ENCODE data around the gene PCDHGA8. TPM values are rescaled to one million over a fixed set of nuclear protein-coding genes. Genes with fewer than 3 reads are reported as not detected.

The PCDHGA8 gene
- polyA plus RNA-seq, 1 of the 3 experiments (the other 2 are of a cell fraction): 0.12 TPM

- no peak for TF ChIP-seq MAX (IDR thresholded peaks at IDR 0.05; ENCODE audit: low read depth)
- no peak for TF ChIP-seq GATA2 (CRISPR knock-in tag; IDR thresholded peaks at IDR 0.05)
Measured at GRCh38 chr5:141356133-141356532, 36.3 kb upstream of the PCDHGA8 start (continued).

- Histone ChIP-seq H3K9me3 (no peaks in the 10 kb centered on the region; the same call in 1 of the 2 replicates), H3K4me1 (ENCODE audit: control insufficient read depth in 1 of 2, insufficient read depth in 2 of 2, low read depth in 1 of 2, low read length in 1 of 2) (no peaks in the 10 kb centered on the region), H3K27ac (ENCODE audit: low read depth in 2 of 2, low read length in 1 of 2) (no peak overlapping the region), H3K4me2 (no peak overlapping the region), H2AFZ (ENCODE audit: low read depth) (no peak overlapping the region), H3K27me3 (ENCODE audit: insufficient read depth) (no peaks in the 10 kb centered on the region), H3K36me3 (replicated peaks in 1 of 2; ENCODE audit: control insufficient read depth in 1 of 2, insufficient read depth in 2 of 2, low read length in 1 of 2) (no peaks in the 10 kb centered on the region), H3K79me2 (ENCODE audit: insufficient read depth) (no peaks in the 10 kb centered on the region), H3K9me2 (no peaks in the 10 kb centered on the region), H4K20me1 (ENCODE audit: insufficient read depth) (no peaks in the 10 kb centered on the region), H3K4me3 (ENCODE audit: low read depth in 2 of 2, low read length in 1 of 2) (no peak overlapping the region), H3K9ac (no peak overlapping the region), H3F3A (replicated peaks; ENCODE audit: insufficient read depth) (no peaks in the 10 kb centered on the region)
- ChIA-PET POLR2A (no interaction called here), CTCF (no interaction called here)
- 61% methylated on average over 16 of the region's 19 CpGs for WGBS (ENCODE audit: low lambda C conversion rate)
- DNase-seq: no peak
- no peak for TF ChIP-seq NRF1 (IDR thresholded peaks at IDR 0.05; ENCODE audit: low read depth, low read length)
- no peak for TF ChIP-seq FOSL2 (IDR thresholded peaks at IDR 0.05; ENCODE audit: borderline replicate concordance, low read depth)
- TF ChIP-seq REST (IDR thresholded peaks at IDR 0.05; ENCODE audit: low read depth, low read length): peak; percentile 43; the same call in 1 of the 2 replicates
- no peak for TF ChIP-seq YY1 (IDR thresholded peaks at IDR 0.05; ENCODE audit: low read depth)
- TF ChIP-seq CTCF (IDR thresholded peaks at IDR 0.05): no peak
- no peak for TF ChIP-seq MXI1 (IDR thresholded peaks at IDR 0.05; ENCODE audit: low read depth, low read length)
- TF ChIP-seq FOXJ3 (CRISPR knock-in tag; IDR thresholded peaks at IDR 0.05): no peak
- no peak for TF ChIP-seq MEF2A (IDR thresholded peaks at IDR 0.05; ENCODE audit: borderline replicate concordance, low read depth)
Measured at GRCh38 chr5:141356950-141357349, 35.5 kb upstream of the PCDHGA8 start.
